ENCODE measurements around the gene DRD4. TPM values are rescaled to one million over a fixed set of nuclear protein-coding genes. Genes with fewer than 3 reads are reported as not detected.

The DRD4 gene
- polyA plus RNA-seq (2011; rRNA removed) = not detected in 2 replicates
- 0.09 and 0.13 TPM in 2 replicates for polyA plus RNA-seq (2012; cell fraction: cytosol; rRNA removed)
- 1.2 and 2.3 TPM in 2 replicates for polyA plus RNA-seq (2012; cell fraction: nucleus; rRNA removed)
- 0.07 to 0.17 TPM in 2 of 3 replicates, not detected in the other for polyA plus RNA-seq (2017; fragmentation: RNase III; extraction: RNeasy Plus Mini Kit Qiagen cat#74134 plus additional on column Dnase treatment)
- polyA minus RNA-seq (2011; rRNA and poly(A)+ RNA removed) = not detected in 2 replicates

- no peak for DNase-seq (ENCODE audit: low read depth in 1 of 2, low spot score in 1 of 2)
- 0 out of 3 replicates have a peak, but pooled peaks cover 6% of the 10 kb centered on the region for H3K4me1 ChIP-seq
- WGBS (ENCODE audit: missing lambda C conversion rate) = 96% methylated on average over 84 of the region's 100 CpGs
- POLR2A ChIA-PET = no interaction called here
- H3K4me3 ChIP-seq = no peak within 1 kb of the TSS
- CTCF ChIA-PET = no interaction called here
- no peak for FAIRE-seq
- no peaks in the 10 kb centered on the region for H3K9me3 ChIP-seq
- TF ChIP-seq RFX5 (IDR thresholded peaks at IDR 0.05) (no peak), ZC3H11A (IDR thresholded peaks at IDR 0.05) (no peak), TFCP2L1 (CRISPR knock-in tag; IDR thresholded peaks at IDR 0.05) (no peak), HOXA7 (CRISPR knock-in tag; IDR thresholded peaks at IDR 0.05) (no peak), ZSCAN20 (CRISPR knock-in tag; IDR thresholded peaks at IDR 0.05) (no peak), CHD2 (IDR thresholded peaks at IDR 0.05; ENCODE audit: low read length, partially characterized antibody) (no peak), SMC3 (IDR thresholded peaks at IDR 0.05) (no peak), EHF (CRISPR knock-in tag; IDR thresholded peaks at IDR 0.05) (no peak), ATOH8 (CRISPR knock-in tag; IDR thresholded peaks at IDR 0.05; ENCODE audit: low read depth) (no peak), MAFK (IDR thresholded peaks at IDR 0.05; ENCODE audit: partially characterized antibody) (no peak), HOXB13 (CRISPR knock-in tag; IDR thresholded peaks at IDR 0.05; ENCODE audit: low read depth) (no peak)
- TF ChIP-seq, protein P1, sequence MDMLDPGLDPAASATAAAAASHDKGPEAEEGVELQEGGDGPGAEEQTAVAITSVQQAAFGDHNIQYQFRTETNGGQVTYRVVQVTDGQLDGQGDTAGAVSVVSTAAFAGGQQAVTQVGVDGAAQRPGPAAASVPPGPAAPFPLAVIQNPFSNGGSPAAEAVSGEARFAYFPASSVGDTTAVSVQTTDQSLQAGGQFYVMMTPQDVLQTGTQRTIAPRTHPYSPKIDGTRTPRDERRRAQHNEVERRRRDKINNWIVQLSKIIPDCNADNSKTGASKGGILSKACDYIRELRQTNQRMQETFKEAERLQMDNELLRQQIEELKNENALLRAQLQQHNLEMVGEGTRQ (IDR thresholded peaks at IDR 0.05) = no peak
- no peak for ATAC-seq
- H3K4me2 ChIP-seq = no peak within 1 kb of the TSS
- H3K27ac ChIP-seq = no peak within 1 kb of the TSS
These were observed at the start of gene DRD4 for GRCh38 chr11:636511-637332. Gene DRD4 (plus strand): TSS chr11:637269. CDS start chr11:637305, 36 bp downstream.

GRCh38 chr11:587546-587945 is 49.5 kb upstream of the DRD4 start:
- no peak overlapping the region for H3K4me3 ChIP-seq
- H3K4me2 ChIP-seq = peak overlapping the region; percentile 57
- H3K27ac ChIP-seq = peak overlapping the region; percentile 77 to 82; a peak in 5 of 6 replicates
- 69% methylated on average over 8 of the region's 8 CpGs for WGBS (ENCODE audit: missing lambda C conversion rate)
- FAIRE-seq = no peak
- no peaks in the 10 kb centered on the region for H3K9me3 ChIP-seq
- ChIA-PET POLR2A (interaction anchor here (0.9 kb wide), 1 partner anchor 12 kb away, joined by 5 read pairs; the partner anchor contains the start of gene PHRF1), CTCF (interaction anchor here (1.2 to 1.7 kb wide), 3 partner anchors 14 to 33 kb away, joined by 4 to 6 read pairs (median 6); no protein-coding TSS in a partner anchor)
- no peak for DNase-seq (ENCODE audit: low read depth in 1 of 2, low spot score in 1 of 2)
- peak; percentile 44; a peak in 5 of 6 replicates for ATAC-seq
- peaks cover 23% of the 10 kb centered on the region for H3K4me1 ChIP-seq
- TF ChIP-seq, protein P2, sequence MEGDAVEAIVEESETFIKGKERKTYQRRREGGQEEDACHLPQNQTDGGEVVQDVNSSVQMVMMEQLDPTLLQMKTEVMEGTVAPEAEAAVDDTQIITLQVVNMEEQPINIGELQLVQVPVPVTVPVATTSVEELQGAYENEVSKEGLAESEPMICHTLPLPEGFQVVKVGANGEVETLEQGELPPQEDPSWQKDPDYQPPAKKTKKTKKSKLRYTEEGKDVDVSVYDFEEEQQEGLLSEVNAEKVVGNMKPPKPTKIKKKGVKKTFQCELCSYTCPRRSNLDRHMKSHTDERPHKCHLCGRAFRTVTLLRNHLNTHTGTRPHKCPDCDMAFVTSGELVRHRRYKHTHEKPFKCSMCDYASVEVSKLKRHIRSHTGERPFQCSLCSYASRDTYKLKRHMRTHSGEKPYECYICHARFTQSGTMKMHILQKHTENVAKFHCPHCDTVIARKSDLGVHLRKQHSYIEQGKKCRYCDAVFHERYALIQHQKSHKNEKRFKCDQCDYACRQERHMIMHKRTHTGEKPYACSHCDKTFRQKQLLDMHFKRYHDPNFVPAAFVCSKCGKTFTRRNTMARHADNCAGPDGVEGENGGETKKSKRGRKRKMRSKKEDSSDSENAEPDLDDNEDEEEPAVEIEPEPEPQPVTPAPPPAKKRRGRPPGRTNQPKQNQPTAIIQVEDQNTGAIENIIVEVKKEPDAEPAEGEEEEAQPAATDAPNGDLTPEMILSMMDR (IDR thresholded peaks at IDR 0.05) = no peak
- no peak for TF ChIP-seq NR3C1 (IDR thresholded peaks at IDR 0.05)
- TF ChIP-seq CBX2 (IDR thresholded peaks at IDR 0.05; ENCODE audit: borderline replicate concordance, low read depth) = no peak
- TF ChIP-seq ZFP36 (IDR thresholded peaks at IDR 0.05; ENCODE audit: borderline replicate concordance, partially characterized antibody) = no peak
- TF ChIP-seq CHD2 (IDR thresholded peaks at IDR 0.05; ENCODE audit: low read length, partially characterized antibody) = no peak
- TF ChIP-seq HOXA7 (CRISPR knock-in tag; IDR thresholded peaks at IDR 0.05) = no peak
- no peak for TF ChIP-seq ATOH8 (CRISPR knock-in tag; IDR thresholded peaks at IDR 0.05; ENCODE audit: low read depth)
- TF ChIP-seq, protein P1 (IDR thresholded peaks at IDR 0.05) = no peak
- TF ChIP-seq, protein P3, sequence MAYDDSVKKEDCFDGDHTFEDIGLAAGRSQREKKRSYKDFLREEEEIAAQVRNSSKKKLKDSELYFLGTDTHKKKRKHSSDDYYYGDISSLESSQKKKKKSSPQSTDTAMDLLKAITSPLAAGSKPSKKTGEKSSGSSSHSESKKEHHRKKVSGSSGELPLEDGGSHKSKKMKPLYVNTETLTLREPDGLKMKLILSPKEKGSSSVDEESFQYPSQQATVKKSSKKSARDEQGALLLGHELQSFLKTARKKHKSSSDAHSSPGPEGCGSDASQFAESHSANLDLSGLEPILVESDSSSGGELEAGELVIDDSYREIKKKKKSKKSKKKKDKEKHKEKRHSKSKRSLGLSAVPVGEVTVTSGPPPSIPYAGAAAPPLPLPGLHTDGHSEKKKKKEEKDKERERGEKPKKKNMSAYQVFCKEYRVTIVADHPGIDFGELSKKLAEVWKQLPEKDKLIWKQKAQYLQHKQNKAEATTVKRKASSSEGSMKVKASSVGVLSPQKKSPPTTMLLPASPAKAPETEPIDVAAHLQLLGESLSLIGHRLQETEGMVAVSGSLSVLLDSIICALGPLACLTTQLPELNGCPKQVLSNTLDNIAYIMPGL (CRISPR knock-in tag; IDR thresholded peaks at IDR 0.05; ENCODE audit: borderline replicate concordance) = no peak
- TF ChIP-seq, protein P4, sequence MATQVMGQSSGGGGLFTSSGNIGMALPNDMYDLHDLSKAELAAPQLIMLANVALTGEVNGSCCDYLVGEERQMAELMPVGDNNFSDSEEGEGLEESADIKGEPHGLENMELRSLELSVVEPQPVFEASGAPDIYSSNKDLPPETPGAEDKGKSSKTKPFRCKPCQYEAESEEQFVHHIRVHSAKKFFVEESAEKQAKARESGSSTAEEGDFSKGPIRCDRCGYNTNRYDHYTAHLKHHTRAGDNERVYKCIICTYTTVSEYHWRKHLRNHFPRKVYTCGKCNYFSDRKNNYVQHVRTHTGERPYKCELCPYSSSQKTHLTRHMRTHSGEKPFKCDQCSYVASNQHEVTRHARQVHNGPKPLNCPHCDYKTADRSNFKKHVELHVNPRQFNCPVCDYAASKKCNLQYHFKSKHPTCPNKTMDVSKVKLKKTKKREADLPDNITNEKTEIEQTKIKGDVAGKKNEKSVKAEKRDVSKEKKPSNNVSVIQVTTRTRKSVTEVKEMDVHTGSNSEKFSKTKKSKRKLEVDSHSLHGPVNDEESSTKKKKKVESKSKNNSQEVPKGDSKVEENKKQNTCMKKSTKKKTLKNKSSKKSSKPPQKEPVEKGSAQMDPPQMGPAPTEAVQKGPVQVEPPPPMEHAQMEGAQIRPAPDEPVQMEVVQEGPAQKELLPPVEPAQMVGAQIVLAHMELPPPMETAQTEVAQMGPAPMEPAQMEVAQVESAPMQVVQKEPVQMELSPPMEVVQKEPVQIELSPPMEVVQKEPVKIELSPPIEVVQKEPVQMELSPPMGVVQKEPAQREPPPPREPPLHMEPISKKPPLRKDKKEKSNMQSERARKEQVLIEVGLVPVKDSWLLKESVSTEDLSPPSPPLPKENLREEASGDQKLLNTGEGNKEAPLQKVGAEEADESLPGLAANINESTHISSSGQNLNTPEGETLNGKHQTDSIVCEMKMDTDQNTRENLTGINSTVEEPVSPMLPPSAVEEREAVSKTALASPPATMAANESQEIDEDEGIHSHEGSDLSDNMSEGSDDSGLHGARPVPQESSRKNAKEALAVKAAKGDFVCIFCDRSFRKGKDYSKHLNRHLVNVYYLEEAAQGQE (IDR thresholded peaks at IDR 0.05) = no peak
- no peak for TF ChIP-seq HOXB5 (CRISPR knock-in tag; IDR thresholded peaks at IDR 0.05)
- TF ChIP-seq HOXB13 (CRISPR knock-in tag; IDR thresholded peaks at IDR 0.05; ENCODE audit: low read depth) = no peak
- no peak for TF ChIP-seq TFCP2L1 (CRISPR knock-in tag; IDR thresholded peaks at IDR 0.05)
- no peak for TF ChIP-seq NFE2L2 (conservative IDR thresholded peaks at IDR 0.05; ENCODE audit: low read length)
- TF ChIP-seq HEYL (CRISPR knock-in tag; IDR thresholded peaks at IDR 0.05) = no peak
- TF ChIP-seq RCOR1 (IDR thresholded peaks at IDR 0.05; ENCODE audit: low read depth, low read length) = no peak

All from A549 (cell line).